Peyer's patch (tissue), 4 donors: ENCODE data around the gene FLACC1.

Experiments used
- CTCF ChIP-seq, 6 experiments: fragments of 450-650 bp in 4 of 6; fragments of 200-600 bp in 2 of 6; sonication (generic) in 1 of 6; IDR thresholded peaks; one replicate each; pipeline ENCODE4 v1.5.1; 2017 to 2019; ENCODE audit warnings: antibody characterized with exemption in 6 of 6, mild to moderate bottlenecking in 3 of 6, moderate library complexity in 1 of 6
- POLR2A ChIP-seq, 2 donors: fragments of 450-650 bp; IDR thresholded peaks; one replicate each; pipeline ENCODE4 v1.5.1; 2017; ENCODE audit warnings: antibody characterized with exemption in 2 of 2, mild to moderate bottlenecking in 2 of 2, moderate library complexity in 2 of 2

DNA sequence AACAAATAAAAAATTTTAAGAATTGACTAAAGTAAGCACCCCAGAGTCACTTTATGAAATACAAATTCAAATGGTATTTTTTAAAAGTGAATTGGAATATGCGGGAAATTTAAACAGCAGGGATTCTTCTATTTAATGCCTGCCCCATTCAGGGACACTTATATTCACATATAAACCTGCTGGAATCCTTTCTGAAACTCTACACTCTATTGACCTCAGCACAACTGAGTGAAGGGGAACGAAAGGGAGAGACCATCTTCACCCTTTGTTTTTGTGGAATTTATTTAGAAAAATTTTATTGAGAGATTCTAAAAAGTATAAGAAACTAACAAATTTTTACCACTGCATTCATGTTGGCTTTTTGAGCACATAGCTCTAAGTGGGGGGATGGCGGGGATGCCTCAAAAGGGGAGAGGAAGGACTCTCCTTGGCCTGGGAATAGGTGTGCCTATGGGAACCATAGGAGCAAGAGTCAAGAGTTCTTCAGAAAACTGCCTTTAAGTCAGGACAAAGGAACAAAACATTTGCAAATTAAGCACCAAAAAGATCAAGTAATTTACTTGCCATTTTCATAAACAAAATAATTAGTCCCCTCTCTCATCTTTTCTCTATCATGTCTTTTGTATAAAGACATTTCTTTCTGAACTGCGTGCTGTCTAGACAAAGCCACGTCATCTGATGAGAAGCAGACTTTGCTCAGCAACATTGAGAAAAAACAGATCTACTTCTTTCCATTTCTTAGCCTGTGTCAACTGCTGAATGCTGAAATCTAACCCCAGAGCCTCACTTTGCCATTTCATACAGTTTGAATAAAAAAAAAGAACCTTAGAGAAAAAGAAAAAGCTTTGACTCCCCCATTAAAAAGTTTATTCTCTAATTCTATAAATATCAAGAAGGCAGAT lies 21.6 kb upstream of the FLACC1 start:
- TF ChIP-seq POLR2A (IDR thresholded peaks at IDR 0.05) (no peak), CTCF (IDR thresholded peaks at IDR 0.05) (no peak)
